DLD1 (cell line): Measurements from ENCODE around the gene YARS1.

Experiments used
- in situ Hi-C: cut with HindIII; loops from 2 replicates; pipeline ENCODE4 v1.10.0; 2017; ENCODE audit warnings: low sequenced_read_pairs

YARS1 gene

GRCh38 chr1:32766328-32766972 lies 50.7 kb downstream of the YARS1 start:
- in situ Hi-C loops: no loop called here

- in situ Hi-C loops: no loop called here
Measured at GRCh38 chr1:32765570-32766327, 51.4 kb downstream of the YARS1 start.

GRCh38 chr1:32764826-32765569 lies 52.2 kb downstream of the YARS1 start:
- in situ Hi-C loops: loop anchor here (5.0 kb wide), 1 partner anchor 53 kb away; no protein-coding TSS in a partner anchor

GRCh38 chr1:32763221-32763620 lies 53.9 kb downstream of the YARS1 start:
- in situ Hi-C loops: loop anchor here (5.0 kb wide), 1 partner anchor 51 kb away; no protein-coding TSS in a partner anchor

- in situ Hi-C loops: loop anchor here (5.0 kb wide), 1 partner anchor 50 kb away; no protein-coding TSS in a partner anchor
Measured at GRCh38 chr1:32761936-32762335, 55.2 kb downstream of the YARS1 start.

- in situ Hi-C loops: loop anchor here (5.0 kb wide), 1 partner anchor 49 kb away; no protein-coding TSS in a partner anchor
Measured at GRCh38 chr1:32761253-32761877, 55.8 kb downstream of the YARS1 start.

GRCh38 chr1:32759997-32760623 lies 57.0 kb downstream of the YARS1 start:
- in situ Hi-C loops: loop anchor here (5.0 kb wide), 1 partner anchor 48 kb away; no protein-coding TSS in a partner anchor

- in situ Hi-C loops: no loop called here
Measured at GRCh38 chr1:32759521-32759981, 57.6 kb downstream of the YARS1 start.

- in situ Hi-C loops: no loop called here
Measured at GRCh38 chr1:32758795-32759430, 58.2 kb downstream of the YARS1 start.

GRCh38 chr1:32758177-32758794 lies 58.9 kb downstream of the YARS1 start:
- in situ Hi-C loops: no loop called here

- in situ Hi-C loops: no loop called here
Measured at GRCh38 chr1:32757213-32757895, 59.8 kb downstream of the YARS1 start.

GRCh38 chr1:32755810-32756159 lies 61.4 kb downstream of the YARS1 start:
- in situ Hi-C loops: no loop called here

- in situ Hi-C loops: no loop called here
Measured at GRCh38 chr1:32755098-32755809, 61.9 kb downstream of the YARS1 start.

- in situ Hi-C loops: no loop called here
Measured at GRCh38 chr1:32754317-32755097, 62.7 kb downstream of the YARS1 start.

GRCh38 chr1:32753532-32754316 lies 63.4 kb downstream of the YARS1 start:
- in situ Hi-C loops: no loop called here

- in situ Hi-C loops: no loop called here
Measured at GRCh38 chr1:32749771-32750170, 67.4 kb downstream of the YARS1 start.

- in situ Hi-C loops: no loop called here
Measured at GRCh38 chr1:32749332-32749731, 67.8 kb downstream of the YARS1 start.
